Left ventricle myocardium inferior (tissue), 1 donor: ENCODE results near the gene DPF3. TPM values are rescaled to one million over a fixed set of nuclear protein-coding genes. Genes with fewer than 3 reads are reported as not detected.

Experiments
- DNase-seq: peaks from one replicate; pipeline ENCODE4 v3.0.0-alpha.2; 2020
- H3K27ac ChIP-seq: fragments of 200-600 bp; replicated peaks from 2 replicates; pipeline ENCODE4 v1.8.0; 2021
- H3K27me3 ChIP-seq: fragments of 200-600 bp; 2 replicates; pipeline ENCODE4 v1.8.0; 2021; ENCODE audit warnings: low read depth
- H3K36me3 ChIP-seq: fragments of 200-600 bp; 2 replicates; pipeline ENCODE4 v1.8.0; 2021
- H3K4me1 ChIP-seq: fragments of 200-600 bp; 2 replicates; pipeline ENCODE4 v1.8.0; 2021
- H3K4me3 ChIP-seq: fragments of 200-600 bp; 2 replicates; pipeline ENCODE4 v1.8.0; 2021; ENCODE audit warnings: mild to moderate bottlenecking, moderate library complexity
- H3K9me3 ChIP-seq: fragments of 200-600 bp; replicated peaks from 2 replicates; pipeline ENCODE4 v1.8.0; 2021
- CTCF ChIP-seq: fragments of 200-600 bp; IDR thresholded peaks from 2 replicates; pipeline ENCODE4 v1.8.0; 2021; ENCODE audit warnings: antibody characterized with exemption, mild to moderate bottlenecking, borderline replicate concordance
- intact Hi-C: fragments of 100-400 bp; cut with micrococcal nuclease; formaldehyde crosslinking; loops from one replicate; pipeline ENCODE4 v1.11.0; 2022
- total RNA-seq: library from RNA; stranded (reverse); fragmentation: NEBNext Ultra II Directional; extraction: Animal tissue kit (Norgen Biotek cat#: 25700); gene quantifications from one replicate; pipeline ENCODE4 v1.2.1, GENCODE V29; 2021
- donor health status: DM: no; HTN: yes; CAD: no; lungs with severe emphysema.

DPF3 gene
- total RNA-seq, 1 donor from 2014 or later = 37.7 TPM

GRCh38 chr14:72742118-72742837 is 151.6 kb downstream of the DPF3 start:
- intact Hi-C loops = no loop called here
- Histone ChIP-seq H3K27ac (no peak overlapping the region), H3K36me3 (no peaks in the 10 kb centered on the region), H3K9me3 (no peaks in the 10 kb centered on the region), H3K4me3 (no peak overlapping the region), H3K27me3 (no peaks in the 10 kb centered on the region), H3K4me1 (peaks cover 70% of the 10 kb centered on the region)
- no peak for DNase-seq
- TF ChIP-seq CTCF = no peak

- no peak for TF ChIP-seq CTCF
- no peak overlapping the region for H3K27ac ChIP-seq
- intact Hi-C loops = no loop called here
Observed at GRCh38 chr14:72741826-72742117, 152.1 kb downstream of the DPF3 start.

GRCh38 chr14:72740966-72741825 is 152.7 kb downstream of the DPF3 start:
- no peaks in the 10 kb centered on the region for H3K27me3 ChIP-seq
- no peak for DNase-seq
- no peaks in the 10 kb centered on the region for H3K36me3 ChIP-seq
- H3K4me1 ChIP-seq = peaks cover 73% of the 10 kb centered on the region
- TF ChIP-seq CTCF = no peak
- no peak overlapping the region for H3K27ac ChIP-seq
- intact Hi-C loops = no loop called here
- H3K9me3 ChIP-seq = no peaks in the 10 kb centered on the region
- no peak overlapping the region for H3K4me3 ChIP-seq

More at GRCh38 chr14:72741826-72742117, 152.1 kb downstream of the DPF3 start:
- H3K4me3 ChIP-seq = no peak overlapping the region
- peaks cover 73% of the 10 kb centered on the region for H3K4me1 ChIP-seq
- H3K27me3 ChIP-seq = no peaks in the 10 kb centered on the region
- no peak for DNase-seq
- no peaks in the 10 kb centered on the region for H3K36me3 ChIP-seq
- H3K9me3 ChIP-seq = no peaks in the 10 kb centered on the region

DNA sequence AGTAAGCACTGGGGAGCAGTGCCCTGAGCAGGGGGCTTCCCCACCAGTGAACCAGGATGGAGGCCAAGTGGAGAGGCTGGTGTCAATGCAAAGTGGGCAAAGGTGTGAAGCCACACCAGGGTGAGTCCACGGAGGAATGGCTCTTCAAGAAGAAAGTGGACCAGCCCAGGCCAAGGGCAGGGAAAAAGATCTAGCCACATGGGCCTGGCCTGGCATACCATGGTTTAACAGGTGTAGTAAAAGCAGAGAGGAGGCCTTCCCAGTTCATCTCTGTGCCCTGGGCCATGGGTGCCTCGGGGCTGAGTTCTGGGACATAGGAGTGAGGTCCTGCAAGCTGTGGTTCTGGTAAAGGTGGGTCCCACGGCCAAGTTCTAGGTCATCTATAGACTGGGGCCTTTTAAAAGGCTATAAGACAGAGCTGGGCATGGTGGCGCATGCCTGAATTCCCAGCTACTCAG is 153.4 kb downstream of the DPF3 start:
- no peak overlapping the region for H3K4me3 ChIP-seq
- intact Hi-C loops = no loop called here
- H3K9me3 ChIP-seq = no peaks in the 10 kb centered on the region
- TF ChIP-seq CTCF = no peak
- no peaks in the 10 kb centered on the region for H3K27me3 ChIP-seq
- peaks cover 69% of the 10 kb centered on the region for H3K4me1 ChIP-seq
- no peaks in the 10 kb centered on the region for H3K36me3 ChIP-seq
- DNase-seq = no peak
- no peak overlapping the region for H3K27ac ChIP-seq

DNA sequence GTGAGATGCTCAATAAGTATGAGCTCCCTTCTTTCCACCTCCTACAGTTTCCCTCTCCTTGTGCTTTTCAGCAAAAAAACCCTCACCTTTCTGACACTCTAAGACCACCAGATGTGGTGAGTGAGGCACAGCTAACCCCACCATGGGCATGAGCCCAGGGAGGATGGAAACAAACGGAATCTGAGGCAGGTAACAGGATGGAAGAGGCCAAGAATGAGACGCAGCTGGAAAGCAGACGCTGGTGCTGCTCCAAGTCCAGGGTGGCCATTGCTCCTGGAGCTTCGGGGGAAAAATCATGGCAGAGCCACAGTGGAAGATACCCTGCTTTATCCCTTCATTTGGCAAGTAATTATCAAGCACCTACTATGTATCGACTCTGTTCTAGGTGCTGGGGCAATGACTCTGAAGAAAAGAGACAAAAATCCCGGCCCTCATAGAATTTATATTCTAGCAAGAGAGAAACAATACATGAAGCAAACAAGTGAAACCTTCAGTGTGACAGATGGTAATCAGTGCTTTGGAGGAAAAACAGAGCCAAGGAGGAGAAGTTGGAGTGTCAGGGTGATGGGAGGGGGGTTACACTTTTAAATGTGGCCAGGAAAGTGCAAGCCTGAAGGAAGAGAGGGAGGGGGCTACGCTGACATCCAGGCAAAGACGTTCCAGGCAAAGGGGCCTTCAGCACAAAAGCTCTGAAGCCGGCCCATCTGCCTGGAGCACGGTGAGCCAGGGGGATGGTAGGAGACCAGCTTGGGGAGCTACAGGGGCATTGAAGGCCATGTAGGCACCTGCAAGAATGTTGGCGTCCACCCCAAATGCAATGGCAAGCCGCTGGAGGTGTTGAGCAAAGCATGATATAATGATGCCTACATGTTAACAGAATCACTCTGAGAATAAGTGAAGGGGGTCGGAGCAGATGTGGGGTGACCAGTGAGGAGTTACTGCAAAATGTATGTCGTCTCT is 154.2 kb downstream of the DPF3 start:
- no peak for TF ChIP-seq CTCF
- H3K4me1 ChIP-seq = peaks cover 68% of the 10 kb centered on the region
- no peak overlapping the region for H3K4me3 ChIP-seq
- DNase-seq = no peak
- no peaks in the 10 kb centered on the region for H3K27me3 ChIP-seq
- H3K36me3 ChIP-seq = no peaks in the 10 kb centered on the region
- intact Hi-C loops = no loop called here
- H3K9me3 ChIP-seq = no peaks in the 10 kb centered on the region
- no peak overlapping the region for H3K27ac ChIP-seq
